IPS-15b (cell line): ENCODE measurements around the gene FATE1.

Source experiments
- H3K27me3 ChIP-seq: one replicate; pipeline ENCODE4 v1.6.1; 2013; ENCODE audit warnings: low read length; ENCODE audit not compliant: control insufficient read depth, insufficient read depth
- H3K36me3 ChIP-seq: one replicate; pipeline ENCODE4 v1.6.1; 2013; ENCODE audit warnings: low read length; ENCODE audit not compliant: control insufficient read depth, insufficient read depth
- H3K4me1 ChIP-seq: one replicate; pipeline ENCODE4 v1.6.1; 2013; ENCODE audit warnings: mild to moderate bottlenecking, low read length; ENCODE audit not compliant: control insufficient read depth, insufficient read depth
- H3K4me3 ChIP-seq: one replicate; pipeline ENCODE4 v1.5.1; 2013; ENCODE audit warnings: low read depth, low read length
- H3K9ac ChIP-seq: one replicate; pipeline ENCODE4 v1.6.1; 2013; ENCODE audit warnings: low read depth, mild to moderate bottlenecking, low read length
- H3K9me3 ChIP-seq: one replicate; pipeline ENCODE4 v1.6.1; 2013; ENCODE audit warnings: mild to moderate bottlenecking, low read length; ENCODE audit not compliant: control insufficient read depth, insufficient read depth

FATE1 gene

GRCh38 chrX:151710457-151710856 lies 5.4 kb upstream of the FATE1 start:
- H3K4me1 ChIP-seq: no peaks in the 10 kb centered on the region
- H3K9me3 ChIP-seq: no peaks in the 10 kb centered on the region
- H3K4me3 ChIP-seq: no peak overlapping the region
- H3K27me3 ChIP-seq: no peaks in the 10 kb centered on the region
- H3K9ac ChIP-seq: no peak overlapping the region
- H3K36me3 ChIP-seq: no peaks in the 10 kb centered on the region

DNA sequence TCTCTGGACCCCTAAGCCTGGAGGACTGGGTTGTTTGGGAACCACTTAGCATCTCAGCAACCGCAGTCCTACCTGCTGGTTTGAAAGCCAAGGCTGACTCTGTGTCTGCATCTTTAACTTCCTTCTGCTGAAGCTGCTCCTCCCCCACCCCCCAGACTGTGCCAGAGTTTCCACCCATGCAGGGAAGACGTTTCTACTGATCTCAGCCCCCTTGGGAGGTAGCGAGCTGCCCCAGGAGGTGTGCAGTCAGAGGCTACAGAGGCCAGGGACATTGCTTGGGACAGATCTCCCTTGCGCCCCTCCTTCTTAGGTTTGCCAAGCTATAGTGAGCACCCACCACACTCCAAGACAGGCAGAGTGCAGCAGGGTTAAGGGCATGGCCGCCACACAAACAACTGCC lies 4.7 kb upstream of the FATE1 start:
- H3K27me3 ChIP-seq: no peaks in the 10 kb centered on the region
- H3K36me3 ChIP-seq: no peaks in the 10 kb centered on the region
- H3K9ac ChIP-seq: no peak overlapping the region
- no peaks in the 10 kb centered on the region for H3K4me1 ChIP-seq
- H3K4me3 ChIP-seq: no peak overlapping the region
- H3K9me3 ChIP-seq: no peaks in the 10 kb centered on the region

GRCh38 chrX:151711787-151712186 lies 4.0 kb upstream of the FATE1 start:
- no peaks in the 10 kb centered on the region for H3K36me3 ChIP-seq
- no peaks in the 10 kb centered on the region for H3K9me3 ChIP-seq
- no peaks in the 10 kb centered on the region for H3K4me1 ChIP-seq
- no peaks in the 10 kb centered on the region for H3K27me3 ChIP-seq
- no peak overlapping the region for H3K4me3 ChIP-seq
- no peak overlapping the region for H3K9ac ChIP-seq

- H3K36me3 ChIP-seq: no peaks in the 10 kb centered on the region
- no peaks in the 10 kb centered on the region for H3K27me3 ChIP-seq
- no peak overlapping the region for H3K9ac ChIP-seq
- H3K4me1 ChIP-seq: no peaks in the 10 kb centered on the region
- no peak overlapping the region for H3K4me3 ChIP-seq
- no peaks in the 10 kb centered on the region for H3K9me3 ChIP-seq
Observed at GRCh38 chrX:151712253-151712652, 3.6 kb upstream of the FATE1 start.

- no peak overlapping the region for H3K4me3 ChIP-seq
- no peaks in the 10 kb centered on the region for H3K9me3 ChIP-seq
- no peaks in the 10 kb centered on the region for H3K36me3 ChIP-seq
- no peaks in the 10 kb centered on the region for H3K4me1 ChIP-seq
- no peak overlapping the region for H3K9ac ChIP-seq
- no peaks in the 10 kb centered on the region for H3K27me3 ChIP-seq
Observed at GRCh38 chrX:151713849-151714248, 2.0 kb upstream of the FATE1 start.

DNA sequence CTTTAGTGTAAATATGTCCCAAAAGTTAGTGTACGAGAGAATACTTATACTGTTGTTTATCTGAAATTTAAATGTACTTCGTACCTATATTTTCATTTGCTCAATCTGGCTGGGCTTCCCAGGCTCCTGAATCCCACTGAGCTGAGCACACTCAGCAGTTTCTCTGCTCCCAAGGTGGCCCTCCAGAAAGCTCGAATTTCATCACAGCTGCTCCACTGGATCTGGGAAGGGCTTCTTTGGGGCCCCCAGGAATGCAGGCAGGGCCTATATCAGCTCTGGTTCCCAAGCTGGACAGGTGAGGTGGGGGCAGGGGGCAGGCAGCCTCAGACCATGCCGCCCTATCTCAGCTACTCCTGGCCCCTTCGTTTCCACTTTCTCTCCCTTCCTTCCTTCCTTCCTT lies 1.5 kb upstream of the FATE1 start:
- Histone ChIP-seq H3K4me3 (no peak overlapping the region), H3K4me1 (no peaks in the 10 kb centered on the region), H3K9ac (no peak overlapping the region), H3K36me3 (no peaks in the 10 kb centered on the region), H3K27me3 (no peaks in the 10 kb centered on the region), H3K9me3 (no peaks in the 10 kb centered on the region)

GRCh38 chrX:151722241-151722846 lies 6.5 kb downstream of the FATE1 start:
- Histone ChIP-seq H3K4me1 (no peaks in the 10 kb centered on the region), H3K4me3 (no peak overlapping the region), H3K9me3 (no peaks in the 10 kb centered on the region), H3K27me3 (no peaks in the 10 kb centered on the region), H3K9ac (no peak overlapping the region), H3K36me3 (no peaks in the 10 kb centered on the region)

DNA sequence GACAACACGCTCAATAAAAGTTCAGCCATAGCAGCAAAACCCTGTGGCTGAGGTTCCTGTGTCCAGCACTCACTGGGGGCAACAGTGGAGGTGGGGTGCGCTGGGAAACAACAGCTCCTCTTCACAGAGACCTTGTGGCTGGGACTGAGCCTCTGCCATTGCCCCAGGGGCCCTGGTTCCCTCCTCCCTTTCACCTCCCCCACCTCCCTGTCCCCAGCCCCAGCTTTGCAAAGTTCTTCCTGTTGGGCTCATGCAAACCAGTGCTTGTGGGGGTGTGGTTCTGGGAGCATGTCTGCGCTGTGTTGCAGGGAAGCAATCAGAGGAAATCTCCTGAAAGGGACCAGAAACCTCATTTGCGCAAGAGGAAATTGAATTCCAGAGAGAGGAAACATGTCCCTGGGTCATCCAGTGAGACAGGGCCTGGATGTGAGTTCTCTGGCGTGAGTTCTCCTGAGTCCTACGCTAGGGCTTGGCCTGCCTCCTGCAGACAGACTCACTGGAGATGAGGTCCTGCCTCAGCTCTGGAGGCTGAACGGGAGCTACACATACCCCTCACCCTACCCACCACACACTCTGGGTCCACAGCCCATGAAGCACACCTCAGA lies 7.4 kb downstream of the FATE1 start:
- H3K4me3 ChIP-seq: no peak overlapping the region
- no peaks in the 10 kb centered on the region for H3K4me1 ChIP-seq
- no peaks in the 10 kb centered on the region for H3K9me3 ChIP-seq
- H3K36me3 ChIP-seq: no peaks in the 10 kb centered on the region
- H3K27me3 ChIP-seq: no peaks in the 10 kb centered on the region
- H3K9ac ChIP-seq: no peak overlapping the region

GRCh38 chrX:151724563-151725337 lies 8.9 kb downstream of the FATE1 start:
- Histone ChIP-seq H3K9ac (no peak overlapping the region), H3K36me3 (no peaks in the 10 kb centered on the region), H3K4me3 (no peak overlapping the region), H3K27me3 (no peaks in the 10 kb centered on the region), H3K4me1 (no peaks in the 10 kb centered on the region), H3K9me3 (no peaks in the 10 kb centered on the region)

GRCh38 chrX:151725338-151725614 lies 9.4 kb downstream of the FATE1 start:
- no peak overlapping the region for H3K4me3 ChIP-seq
- H3K9ac ChIP-seq: no peak overlapping the region
- H3K9me3 ChIP-seq: no peaks in the 10 kb centered on the region
- H3K4me1 ChIP-seq: no peaks in the 10 kb centered on the region
- no peaks in the 10 kb centered on the region for H3K27me3 ChIP-seq
- H3K36me3 ChIP-seq: no peaks in the 10 kb centered on the region

DNA sequence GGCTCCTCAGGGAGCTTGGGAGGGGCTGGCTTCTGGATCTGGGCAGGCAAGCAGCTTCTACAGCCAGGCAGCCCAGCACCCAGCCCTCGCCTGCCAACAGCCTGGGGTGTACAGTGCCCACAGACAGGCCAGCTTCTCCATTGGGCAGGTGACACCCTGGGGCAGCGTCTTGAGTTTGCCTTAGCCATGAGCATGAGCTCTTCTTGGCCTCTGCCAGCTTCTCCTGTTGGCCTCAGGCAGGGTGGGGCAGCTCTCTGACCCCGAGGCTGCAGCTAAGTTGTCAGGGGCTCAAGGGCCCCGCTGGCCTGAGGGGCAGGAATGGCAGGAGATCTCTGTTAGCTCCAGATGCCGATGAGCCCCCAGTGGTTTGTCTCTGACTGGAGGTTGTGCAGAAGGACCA lies 10.9 kb downstream of the FATE1 start:
- H3K9ac ChIP-seq: no peak overlapping the region
- H3K4me1 ChIP-seq: no peaks in the 10 kb centered on the region
- no peaks in the 10 kb centered on the region for H3K9me3 ChIP-seq
- H3K4me3 ChIP-seq: no peak overlapping the region
- H3K27me3 ChIP-seq: no peaks in the 10 kb centered on the region
- H3K36me3 ChIP-seq: no peaks in the 10 kb centered on the region

DNA sequence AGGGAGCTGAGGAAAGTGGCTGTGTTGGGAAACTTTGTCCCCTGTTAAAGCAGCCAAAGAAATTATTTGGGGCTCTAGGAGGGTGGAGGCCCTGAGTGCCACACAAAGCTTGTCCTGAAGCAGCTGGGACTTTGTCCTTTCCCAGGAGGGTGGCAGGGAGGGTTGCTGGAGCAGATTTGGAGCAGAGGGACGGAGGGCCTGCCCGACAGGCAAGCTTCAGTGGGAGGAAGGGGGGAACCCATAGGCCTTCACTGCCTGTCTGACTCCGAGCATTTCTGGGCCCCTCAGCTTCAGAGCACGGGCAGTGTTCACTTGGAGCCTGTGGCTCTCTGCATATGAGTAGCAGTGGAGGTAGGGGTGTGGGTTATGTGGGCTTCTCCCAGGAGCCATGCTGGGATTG lies 11.5 kb downstream of the FATE1 start:
- no peak overlapping the region for H3K9ac ChIP-seq
- peaks cover 4% of the 10 kb centered on the region for H3K9me3 ChIP-seq
- no peaks in the 10 kb centered on the region for H3K27me3 ChIP-seq
- H3K4me1 ChIP-seq: no peaks in the 10 kb centered on the region
- H3K4me3 ChIP-seq: no peak overlapping the region
- no peaks in the 10 kb centered on the region for H3K36me3 ChIP-seq
